Measurements from ENCODE around the gene ACP2. TPM values are rescaled to one million over a fixed set of nuclear protein-coding genes. Genes with fewer than 3 reads are reported as not detected.
"Not testable (repeated sequence)": the region's sequence is repeated elsewhere in the genome, so short reads cannot be mapped to it uniquely, and the experiment has no call there.

Gene ACP2
- total RNA-seq, 1 experiment from 2014 or later: 13.4 TPM

- not testable (repeated sequence) for DNase-seq (ENCODE audit: extremely low read depth, low read depth)
Measured at GRCh38 chr11:47208008-47208552, 40.5 kb downstream of the ACP2 start.

- no peak for DNase-seq (ENCODE audit: extremely low read depth, low read depth)
Measured at GRCh38 chr11:47207459-47207858, 41.2 kb downstream of the ACP2 start.

GRCh38 chr11:47206577-47206976, 42.0 kb downstream of the ACP2 start:
- DNase-seq (ENCODE audit: extremely low read depth, low read depth): not testable (repeated sequence)

- DNase-seq (ENCODE audit: extremely low read depth, low read depth): no peak
Measured at GRCh38 chr11:47204637-47204989, 44.0 kb downstream of the ACP2 start.

- DNase-seq (ENCODE audit: extremely low read depth, low read depth): no peak
Measured at GRCh38 chr11:47202576-47202975, 46.0 kb downstream of the ACP2 start.

- no peak for DNase-seq (ENCODE audit: extremely low read depth, low read depth)
Measured at GRCh38 chr11:47201015-47201414, 47.6 kb downstream of the ACP2 start.

GRCh38 chr11:47198161-47198560, 50.5 kb downstream of the ACP2 start:
- not testable (repeated sequence) for DNase-seq (ENCODE audit: extremely low read depth, low read depth)

GRCh38 chr11:47192111-47192510, 56.5 kb downstream of the ACP2 start:
- DNase-seq (ENCODE audit: extremely low read depth, low read depth): no peak

GRCh38 chr11:47191137-47191536, 57.5 kb downstream of the ACP2 start:
- not testable (repeated sequence) for DNase-seq (ENCODE audit: extremely low read depth, low read depth)

Other genes with a start within 250 kb of the ACP2 start
- 26.5 and 27.9 TPM in 2 replicates for gene ARFGAP2, start 71.9 kb downstream of the ACP2 start, total RNA-seq (2014; rRNA removed; shearing (Covaris generic))
- 19.2 and 21.8 TPM in 2 replicates for gene PACSIN3, start 62.4 kb downstream of the ACP2 start, total RNA-seq (2014; rRNA removed; shearing (Covaris generic))
- 59.1 and 61.7 TPM in 2 replicates for gene DDB2, start 33.8 kb downstream of the ACP2 start, total RNA-seq (2014; rRNA removed; shearing (Covaris generic))
- gene NR1H3, start 9.2 kb upstream of the ACP2 start, total RNA-seq (2014; rRNA removed; shearing (Covaris generic)): 8.3 and 8.7 TPM in 2 replicates
- gene MADD, start 21.3 kb upstream of the ACP2 start, total RNA-seq (2014; rRNA removed; shearing (Covaris generic)): 13.1 and 15.2 TPM in 2 replicates
- 0.05 TPM in 1 of 2 replicates, not detected in the other for gene MYBPC3, start 103.9 kb upstream of the ACP2 start, total RNA-seq (2014; rRNA removed; shearing (Covaris generic))
- gene SPI1, start 129.7 kb upstream of the ACP2 start, total RNA-seq (2014; rRNA removed; shearing (Covaris generic)): not detected in 2 replicates
- 12.0 and 12.9 TPM in 2 replicates for gene SLC39A13, start 159.8 kb upstream of the ACP2 start, total RNA-seq (2014; rRNA removed; shearing (Covaris generic))
- gene PSMC3, start 177.6 kb upstream of the ACP2 start, total RNA-seq (2014; rRNA removed; shearing (Covaris generic)): 120 and 123 TPM in 2 replicates
- 0.17 TPM in 1 of 2 replicates, not detected in the other for gene RAPSN, start 200.3 kb upstream of the ACP2 start, total RNA-seq (2014; rRNA removed; shearing (Covaris generic))